SK-N-SH (cell line): Measurements from ENCODE around the gene IFT122. TPM values are rescaled to one million over a fixed set of nuclear protein-coding genes. Genes with fewer than 3 reads are reported as not detected.
"Not testable (repeated sequence)": the region's sequence is repeated elsewhere in the genome, so short reads cannot be mapped to it uniquely, and the experiment has no call there.

Experiments used
- CTCF ChIA-PET: fragments of 300-600, 350-600 bp; formaldehyde crosslinking; extraction: SDS; loops from one replicate; lab custom pipeline; 2021; lab: Yijun Ruan, JAX
- POLR2A ChIA-PET: fragments of 350-600 bp; sonication (Branson Sonifier 250); formaldehyde crosslinking; extraction: SDS; loops from one replicate; lab custom pipeline; 2020; ENCODE audit warnings: antibody characterized with exemption, inconsistent platforms; lab: Yijun Ruan, JAX
- DNase-seq: peaks from one replicate; pipeline ENCODE4 v3.0.0; 2012
- H2AFZ ChIP-seq: fragments of 200-600 bp; sonication (generic); 2 replicates; pipeline ENCODE4 v1.8.1; 2016; ENCODE audit warnings: antibody characterized with exemption, mild to moderate bottlenecking, low read depth
- H3F3A ChIP-seq: fragments of 200-600 bp; sonication (generic); replicated peaks from 2 replicates; pipeline ENCODE3; 2016; ENCODE audit warnings: antibody characterized with exemption, mild to moderate bottlenecking; ENCODE audit not compliant: insufficient read depth
- H3K27ac ChIP-seq, 2 experiments: fragments of 200-500 bp in 1 of 2; fragments of 200-600 bp in 1 of 2; sonication (Bioruptor generic) in 1 of 2; sonication (generic), shearing (Covaris generic) in 1 of 2; 2 replicates each; pipeline versions ENCODE4 v1.5.1 to v1.6.1; 2014 to 2016; ENCODE audit warnings: low read depth in 2 of 2, inconsistent platforms in 1 of 2, low read length in 1 of 2, mild to moderate bottlenecking in 1 of 2, mixed read lengths in 1 of 2
- H3K27me3 ChIP-seq: fragments of 200-600 bp; sonication (generic), shearing (Covaris generic); 2 replicates; pipeline ENCODE4 v1.6.1; 2016; ENCODE audit warnings: mixed run types; ENCODE audit not compliant: insufficient read depth
- H3K36me3 ChIP-seq, 2 experiments: fragments of 200-500 bp in 1 of 2; fragments of 200-600 bp in 1 of 2; sonication (Bioruptor generic) in 1 of 2; sonication (generic) in 1 of 2; replicated peaks in 1 of 2; 2 replicates each; pipeline versions ENCODE3 to v1.5.1; 2014 to 2016; ENCODE audit warnings: low read length in 1 of 2, mild to moderate bottlenecking in 1 of 2; ENCODE audit not compliant: insufficient read depth in 2 of 2, control insufficient read depth in 1 of 2
- H3K4me1 ChIP-seq, 2 experiments: fragments of 200-500 bp in 1 of 2; fragments of 200-600 bp in 1 of 2; sonication (Bioruptor generic) in 1 of 2; sonication (generic), shearing (Covaris generic) in 1 of 2; 2 replicates each; pipeline versions ENCODE4 v1.5.1 to v1.6.1; 2014 to 2016; ENCODE audit warnings: low read depth in 1 of 2, low read length in 1 of 2, mixed run types in 1 of 2; ENCODE audit not compliant: insufficient read depth in 2 of 2, control insufficient read depth in 1 of 2
- H3K4me2 ChIP-seq: fragments of 200-600 bp; sonication (generic), shearing (Covaris generic); 2 replicates; pipeline ENCODE4 v1.6.1; 2017; ENCODE audit warnings: mixed run types
- H3K4me3 ChIP-seq, 2 experiments: fragments of 200-500 bp in 1 of 2; fragments of 200-600 bp in 1 of 2; sonication (Bioruptor generic) in 1 of 2; sonication (generic), shearing (Covaris generic) in 1 of 2; 2 replicates each; pipeline versions ENCODE4 v1.5.1 to v1.8.1; 2014 to 2016; ENCODE audit warnings: low read depth in 2 of 2, inconsistent platforms in 1 of 2, low read length in 1 of 2, mild to moderate bottlenecking in 1 of 2, mixed read lengths in 1 of 2, moderate library complexity in 1 of 2
- H3K79me2 ChIP-seq: fragments of 200-600 bp; sonication (generic); 2 replicates; pipeline ENCODE4 v1.8.1; 2017; ENCODE audit warnings: mild to moderate bottlenecking; ENCODE audit not compliant: insufficient read depth
- H3K9ac ChIP-seq: fragments of 200-600 bp; sonication (generic); 2 replicates; pipeline ENCODE4 v1.6.1; 2017; ENCODE audit warnings: mixed run types
- H3K9me2 ChIP-seq: fragments of 200-600 bp; sonication (generic); 2 replicates; pipeline ENCODE4 v1.6.1; 2017; ENCODE audit warnings: mixed run types
- H3K9me3 ChIP-seq: fragments of 200-600 bp; sonication (generic); 2 replicates; pipeline ENCODE4 v1.6.1; 2017; ENCODE audit warnings: mixed run types, mild to moderate bottlenecking, moderate library complexity
- H4K20me1 ChIP-seq: fragments of 200-600 bp; sonication (generic); 2 replicates; pipeline ENCODE4 v1.6.1; 2017; ENCODE audit warnings: mild to moderate bottlenecking, mixed run types; ENCODE audit not compliant: insufficient read depth
- NRF1 ChIP-seq: IDR thresholded peaks from 2 replicates; pipeline ENCODE4 v1.6.1; 2012; ENCODE audit warnings: low read depth, mild to moderate bottlenecking, low read length
- SIN3A ChIP-seq: IDR thresholded peaks from 2 replicates; pipeline ENCODE4 v1.6.1; 2012; ENCODE audit warnings: low read depth, mild to moderate bottlenecking, low read length, moderate library complexity, borderline replicate concordance
- SMC3 ChIP-seq: IDR thresholded peaks from 2 replicates; pipeline ENCODE4 v1.6.1; 2012; ENCODE audit warnings: low read depth, low read length, improper control_type of control experiment
- WGBS: methylation state at CpG from one replicate; pipeline ENCODE4 v1.1.6; 2017; ENCODE audit warnings: low lambda C conversion rate; 5-methylcytosine and 5-hydroxymethylcytosine counted together
- polyA plus RNA-seq, 3 experiments: library from polyadenylated mRNA; depleted of rRNA; stranded (reverse); fragments of >200 nt; gene quantifications; 2 replicates each; pipeline ENCODE4 v1.2.3, GENCODE V29; 2012
- TF ChIP-seq, protein P1 (sequence below): IDR thresholded peaks from 2 replicates; pipeline ENCODE4 v1.4.0; 2012; ENCODE audit warnings: low read depth, borderline replicate concordance
- TF ChIP-seq, protein P2 (sequence below): fragments of 150-350 bp; IDR thresholded peaks from 2 replicates; pipeline ENCODE4 v1.6.1; 2016; ENCODE audit warnings: mild to moderate bottlenecking, low read depth, low read length

Gene IFT122
- polyA plus RNA-seq, 1 of the 3 experiments (the other 2 are of a cell fraction) = 20.1 TPM

- ChIA-PET CTCF (no interaction called here), POLR2A (no interaction called here)
- TF ChIP-seq NRF1 = no peak
- no peak for TF ChIP-seq SMC3
- TF ChIP-seq, protein P1, sequence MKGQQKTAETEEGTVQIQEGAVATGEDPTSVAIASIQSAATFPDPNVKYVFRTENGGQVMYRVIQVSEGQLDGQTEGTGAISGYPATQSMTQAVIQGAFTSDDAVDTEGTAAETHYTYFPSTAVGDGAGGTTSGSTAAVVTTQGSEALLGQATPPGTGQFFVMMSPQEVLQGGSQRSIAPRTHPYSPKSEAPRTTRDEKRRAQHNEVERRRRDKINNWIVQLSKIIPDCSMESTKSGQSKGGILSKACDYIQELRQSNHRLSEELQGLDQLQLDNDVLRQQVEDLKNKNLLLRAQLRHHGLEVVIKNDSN = no peak
- no peaks in the 10 kb centered on the region for H3K4me1 ChIP-seq
- no peaks in the 10 kb centered on the region for H3K27me3 ChIP-seq
- H3K36me3 ChIP-seq = no peaks in the 10 kb centered on the region
- no peaks in the 10 kb centered on the region for H3K9me2 ChIP-seq
- H3K9me3 ChIP-seq = no peaks in the 10 kb centered on the region
- WGBS = no CpG with 5 or more reads among the region's 5 CpGs
- no peak overlapping the region for H3K4me3 ChIP-seq
- H4K20me1 ChIP-seq = no peaks in the 10 kb centered on the region
- no peak overlapping the region for H3K9ac ChIP-seq
- H3K4me2 ChIP-seq = no peak overlapping the region
- no peaks in the 10 kb centered on the region for H3K79me2 ChIP-seq
- H2AFZ ChIP-seq = no peak overlapping the region
- DNase-seq = no peak
- no peaks in the 10 kb centered on the region for H3F3A ChIP-seq
- H3K27ac ChIP-seq = no peak overlapping the region
Measured at GRCh38 chr3:129542747-129543146, 102.7 kb downstream of the IFT122 start.

DNA sequence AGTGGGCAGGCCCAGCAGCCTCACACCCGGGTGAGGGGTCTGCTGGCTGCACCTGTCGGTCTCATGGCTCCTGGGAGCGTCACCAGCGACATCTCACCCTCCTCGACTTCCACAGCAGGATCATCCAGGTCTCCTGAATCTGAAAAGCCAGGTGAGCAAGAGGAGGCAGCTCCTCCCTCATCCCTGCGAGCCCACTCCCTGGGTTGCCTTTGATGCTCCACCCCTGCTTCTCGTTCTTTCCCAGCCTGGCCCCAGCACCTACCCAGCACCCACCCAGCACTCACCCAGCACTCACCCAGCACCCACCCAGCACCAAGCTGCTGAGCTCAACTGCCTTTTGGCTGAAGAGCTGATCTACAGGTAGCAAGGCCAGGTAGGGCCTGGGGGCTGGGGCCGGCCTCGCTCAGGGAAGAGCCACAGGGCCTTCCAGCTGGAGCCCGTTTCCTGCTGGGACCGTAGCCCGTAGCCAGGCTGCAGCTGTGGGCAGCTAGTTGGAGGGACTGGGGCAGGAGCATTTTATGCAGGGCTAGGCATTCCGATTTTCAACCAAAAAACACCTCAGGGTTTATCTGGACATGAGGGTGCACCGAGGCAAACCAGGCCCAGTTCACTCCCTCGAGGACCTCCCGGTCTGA is 103.2 kb downstream of the IFT122 start, which contains the start of gene H1-8:
Gene H1-8 (plus strand): TSS at position 20 of the 635 bp plus-strand sequence. CDS start 44 bp downstream, at position 64.
- DNase-seq = no peak
- WGBS = 81% methylated on average over 7 of the region's 16 CpGs
- TF ChIP-seq, protein P2, sequence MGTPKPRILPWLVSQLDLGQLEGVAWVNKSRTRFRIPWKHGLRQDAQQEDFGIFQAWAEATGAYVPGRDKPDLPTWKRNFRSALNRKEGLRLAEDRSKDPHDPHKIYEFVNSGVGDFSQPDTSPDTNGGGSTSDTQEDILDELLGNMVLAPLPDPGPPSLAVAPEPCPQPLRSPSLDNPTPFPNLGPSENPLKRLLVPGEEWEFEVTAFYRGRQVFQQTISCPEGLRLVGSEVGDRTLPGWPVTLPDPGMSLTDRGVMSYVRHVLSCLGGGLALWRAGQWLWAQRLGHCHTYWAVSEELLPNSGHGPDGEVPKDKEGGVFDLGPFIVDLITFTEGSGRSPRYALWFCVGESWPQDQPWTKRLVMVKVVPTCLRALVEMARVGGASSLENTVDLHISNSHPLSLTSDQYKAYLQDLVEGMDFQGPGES = no peak
- ChIA-PET POLR2A (interaction anchor here (0.5 kb wide), 1 partner anchor 22 kb away, joined by 3 read pairs; no protein-coding TSS in a partner anchor), CTCF (interaction anchor here (1.8 kb wide), 1 partner anchor 53 kb away, joined by 5 read pairs; no protein-coding TSS in a partner anchor)
- no peak within 1 kb of the TSS for H3K4me3 ChIP-seq
- H3K4me2 ChIP-seq = no peak within 1 kb of the TSS
- H3K4me1 ChIP-seq = no peaks in the 10 kb centered on the region
- no peak within 1 kb of the TSS for H3K9ac ChIP-seq
- H4K20me1 ChIP-seq = no peaks in the 10 kb centered on the region
- no peak within 1 kb of the TSS for H3K27ac ChIP-seq
- no peaks in the 10 kb centered on the region for H3K27me3 ChIP-seq
- no peak within 1 kb of the TSS for H2AFZ ChIP-seq
- H3K9me2 ChIP-seq = no peaks in the 10 kb centered on the region
- no peaks in the 10 kb centered on the region for H3K9me3 ChIP-seq
- no peaks in the 10 kb centered on the region for H3F3A ChIP-seq
- no peaks in the 10 kb centered on the region for H3K36me3 ChIP-seq
- no peaks in the 10 kb centered on the region for H3K79me2 ChIP-seq

DNA sequence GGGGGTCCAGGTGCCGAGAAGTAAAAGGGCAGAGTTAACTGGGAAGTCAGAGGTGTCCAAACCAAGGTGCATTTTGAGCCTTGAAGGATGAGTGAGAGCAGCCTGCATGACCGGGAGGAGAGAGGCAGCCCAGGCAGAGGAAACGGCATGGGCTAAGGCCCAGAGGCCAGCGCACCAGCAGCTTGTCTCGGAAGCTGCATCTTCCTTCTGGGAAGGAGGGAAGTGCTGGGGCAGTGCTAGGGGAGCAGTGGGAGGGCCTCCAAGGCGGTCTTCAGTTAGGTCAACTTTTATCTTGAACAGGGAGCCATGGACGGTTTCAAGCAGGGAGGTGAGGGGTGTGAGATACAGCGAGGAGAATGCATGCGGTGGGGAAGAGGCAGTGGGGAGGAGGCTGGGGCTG is 104.0 kb downstream of the IFT122 start:
- no peak for DNase-seq
- H3K79me2 ChIP-seq = no peaks in the 10 kb centered on the region
- ChIA-PET POLR2A (interaction anchor here (0.5 kb wide), 1 partner anchor 23 kb away, joined by 3 read pairs; no protein-coding TSS in a partner anchor), CTCF (interaction anchor here (1.8 kb wide), 1 partner anchor 54 kb away, joined by 5 read pairs; no protein-coding TSS in a partner anchor)
- no peak for TF ChIP-seq SIN3A
- no peak for TF ChIP-seq SMC3
- H3K27ac ChIP-seq = no peak overlapping the region
- no peaks in the 10 kb centered on the region for H3K9me2 ChIP-seq
- no peaks in the 10 kb centered on the region for H3K4me1 ChIP-seq
- WGBS = 94% methylated on average over 7 of the region's 9 CpGs
- H3K9ac ChIP-seq = no peak overlapping the region
- no peak overlapping the region for H2AFZ ChIP-seq
- H3K4me2 ChIP-seq = no peak overlapping the region
- H3K27me3 ChIP-seq = no peaks in the 10 kb centered on the region
- no peaks in the 10 kb centered on the region for H3K9me3 ChIP-seq
- no peaks in the 10 kb centered on the region for H3K36me3 ChIP-seq
- H3K4me3 ChIP-seq = no peak overlapping the region
- no peaks in the 10 kb centered on the region for H4K20me1 ChIP-seq
- no peaks in the 10 kb centered on the region for H3F3A ChIP-seq

- H2AFZ ChIP-seq, H3K9me2 ChIP-seq, H3K4me1 ChIP-seq, H3K4me2 ChIP-seq, H3K9me3 ChIP-seq, H4K20me1 ChIP-seq, H3K36me3 ChIP-seq, H3K79me2 ChIP-seq, H3K27ac ChIP-seq, H3K9ac ChIP-seq, H3K4me3 ChIP-seq, DNase-seq, H3F3A ChIP-seq, H3K27me3 ChIP-seq, POLR2A ChIA-PET: not testable (repeated sequence)
- 82% methylated on average over 3 of the region's 3 CpGs for WGBS
- CTCF ChIA-PET = interaction anchor here (0.7 kb wide), 1 partner anchor 144 kb away, joined by 3 read pairs; no protein-coding TSS in a partner anchor
Measured at GRCh38 chr3:129545951-129546350, 105.9 kb downstream of the IFT122 start.
